Lower lobe of right lung (tissue), 2 donors: ENCODE data around the gene GHR. TPM values are rescaled to one million over a fixed set of nuclear protein-coding genes. Genes with fewer than 3 reads are reported as not detected.

Experiments used
- ATAC-seq, 2 donors: fragments of 200-7000 bp; cut with Tn5 transposase; one replicate each; pipeline ENCODE4 v1.9.1; 2020 to 2022; ENCODE audit warnings: mild to moderate bottlenecking in 2 of 2, moderate library complexity in 2 of 2
- DNase-seq: peaks from one replicate; pipeline ENCODE4 v3.0.0-alpha.2; 2020
- H3K27ac ChIP-seq: fragments of 200-600 bp; one replicate; pipeline ENCODE4 v1.8.0; 2022
- H3K27me3 ChIP-seq: fragments of 200-600 bp; one replicate; pipeline ENCODE4 v1.8.0; 2022; ENCODE audit warnings: low read depth
- H3K36me3 ChIP-seq: fragments of 200-600 bp; one replicate; pipeline ENCODE4 v1.8.0; 2022; ENCODE audit warnings: mild to moderate bottlenecking
- H3K4me1 ChIP-seq: fragments of 200-600 bp; one replicate; pipeline ENCODE4 v1.8.0; 2022
- H3K4me3 ChIP-seq: fragments of 200-600 bp; one replicate; pipeline ENCODE4 v1.8.0; 2022; ENCODE audit warnings: mild to moderate bottlenecking
- H3K9me3 ChIP-seq: fragments of 200-600 bp; one replicate; pipeline ENCODE4 v1.8.0; 2022
- intact Hi-C: fragments of 100-400 bp; cut with DNase I; formaldehyde crosslinking; loops from one replicate; pipeline ENCODE4 v1.11.0; 2022
- total RNA-seq: library from RNA; stranded (reverse); fragmentation: NEBNext Ultra II Directional; extraction: Animal tissue kit (Norgen Biotek cat#: 25700); gene quantifications from one replicate; pipeline ENCODE4 v1.2.1, GENCODE V29; 2021
- TF ChIP-seq, protein P1 (sequence below): fragments of 200-600 bp; IDR thresholded peaks from one replicate; pipeline ENCODE4 v1.8.0; 2022; ENCODE audit warnings: antibody characterized with exemption, mild to moderate bottlenecking
- donor health status: DM: no; HTN: yes; CAD: no; lungs with severe emphysema.

GHR gene
- total RNA-seq, 1 donor from 2014 or later: 5.2 TPM

DNA sequence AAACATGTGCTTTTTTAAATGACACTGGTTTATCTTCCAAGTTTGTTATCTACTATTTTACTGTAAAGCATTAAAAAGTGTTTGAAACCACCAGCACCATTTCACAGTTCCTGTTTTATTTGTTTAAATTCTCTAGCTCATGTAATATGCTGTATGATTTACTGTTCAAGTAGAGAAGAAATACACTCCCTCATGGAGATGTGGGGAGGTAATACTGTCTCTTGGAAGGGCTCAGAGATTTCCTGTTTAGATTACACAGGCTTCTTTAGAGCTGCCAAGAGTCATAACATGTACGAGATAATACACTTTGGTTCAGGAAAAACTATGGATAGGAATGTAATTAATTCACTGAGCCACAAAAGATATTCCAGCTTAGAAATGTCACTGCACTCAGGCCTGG is 198.4 kb downstream of the GHR start:
- Histone ChIP-seq H3K27ac (no peak overlapping the region), H3K4me3 (no peak overlapping the region)
- TF ChIP-seq, protein P1, sequence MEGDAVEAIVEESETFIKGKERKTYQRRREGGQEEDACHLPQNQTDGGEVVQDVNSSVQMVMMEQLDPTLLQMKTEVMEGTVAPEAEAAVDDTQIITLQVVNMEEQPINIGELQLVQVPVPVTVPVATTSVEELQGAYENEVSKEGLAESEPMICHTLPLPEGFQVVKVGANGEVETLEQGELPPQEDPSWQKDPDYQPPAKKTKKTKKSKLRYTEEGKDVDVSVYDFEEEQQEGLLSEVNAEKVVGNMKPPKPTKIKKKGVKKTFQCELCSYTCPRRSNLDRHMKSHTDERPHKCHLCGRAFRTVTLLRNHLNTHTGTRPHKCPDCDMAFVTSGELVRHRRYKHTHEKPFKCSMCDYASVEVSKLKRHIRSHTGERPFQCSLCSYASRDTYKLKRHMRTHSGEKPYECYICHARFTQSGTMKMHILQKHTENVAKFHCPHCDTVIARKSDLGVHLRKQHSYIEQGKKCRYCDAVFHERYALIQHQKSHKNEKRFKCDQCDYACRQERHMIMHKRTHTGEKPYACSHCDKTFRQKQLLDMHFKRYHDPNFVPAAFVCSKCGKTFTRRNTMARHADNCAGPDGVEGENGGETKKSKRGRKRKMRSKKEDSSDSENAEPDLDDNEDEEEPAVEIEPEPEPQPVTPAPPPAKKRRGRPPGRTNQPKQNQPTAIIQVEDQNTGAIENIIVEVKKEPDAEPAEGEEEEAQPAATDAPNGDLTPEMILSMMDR: no peak

DNA sequence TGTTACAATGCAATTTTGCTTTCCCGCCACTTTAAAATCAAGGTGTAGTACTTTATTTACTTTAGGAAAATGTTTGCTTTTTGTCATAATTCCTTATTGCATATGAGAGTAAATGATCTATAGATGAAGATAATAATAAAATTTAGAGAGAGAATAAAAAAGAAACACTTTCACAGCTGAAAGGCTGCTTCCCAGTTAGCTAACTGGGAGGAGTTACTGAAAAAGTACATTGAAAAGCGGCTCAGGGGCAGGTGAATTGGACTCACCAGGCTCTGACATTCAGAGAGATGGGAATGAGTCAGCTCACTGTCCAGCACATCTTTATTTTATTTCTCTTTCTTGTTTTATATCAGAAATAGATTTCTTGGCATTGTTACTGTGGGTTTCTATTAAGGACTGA is 201.7 kb downstream of the GHR start:
- H3K27me3 ChIP-seq: no peaks in the 10 kb centered on the region
- H3K27ac ChIP-seq: no peak overlapping the region
- H3K36me3 ChIP-seq: no peaks in the 10 kb centered on the region
- H3K4me3 ChIP-seq: no peak overlapping the region
- H3K4me1 ChIP-seq: peaks cover 19% of the 10 kb centered on the region
- no peak for ATAC-seq
- TF ChIP-seq, protein P1: no peak
- no peak for DNase-seq
- no peaks in the 10 kb centered on the region for H3K9me3 ChIP-seq
- intact Hi-C loops: no loop called here

More for the DNA sequence above, 198.4 kb downstream of the GHR start:
- Histone ChIP-seq H3K4me1 (peaks cover 19% of the 10 kb centered on the region), H3K9me3 (no peaks in the 10 kb centered on the region), H3K27me3 (no peaks in the 10 kb centered on the region), H3K36me3 (no peaks in the 10 kb centered on the region)
- ATAC-seq (no peak), DNase-seq (no peak)
- intact Hi-C loops: no loop called here

DNA sequence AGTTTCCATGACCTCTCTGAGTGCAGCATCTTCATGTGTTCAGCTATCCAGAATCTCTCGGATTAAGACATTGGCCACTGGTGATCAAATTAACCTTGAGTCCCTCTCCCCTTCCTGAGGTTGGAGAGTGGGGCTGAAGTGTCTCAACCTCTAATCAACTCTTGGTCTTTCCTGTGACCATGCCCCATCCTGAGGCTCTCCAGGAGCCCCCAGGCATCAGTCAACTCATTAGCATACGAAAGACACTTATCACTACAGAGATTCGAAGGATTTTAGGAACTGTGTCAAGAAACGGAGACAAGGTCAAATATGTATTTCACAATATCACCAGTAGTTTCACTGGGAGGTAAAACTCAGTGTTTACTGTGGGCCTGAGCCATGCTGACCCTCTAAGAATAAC is 203.2 kb downstream of the GHR start:
- Histone ChIP-seq H3K4me1 (peaks cover 10% of the 10 kb centered on the region), H3K27ac (no peak overlapping the region), H3K27me3 (no peaks in the 10 kb centered on the region), H3K9me3 (no peaks in the 10 kb centered on the region), H3K36me3 (no peaks in the 10 kb centered on the region), H3K4me3 (no peak overlapping the region)
- no peak for DNase-seq
- no peak for ATAC-seq
- intact Hi-C loops: no loop called here
- TF ChIP-seq, protein P1: no peak

DNA sequence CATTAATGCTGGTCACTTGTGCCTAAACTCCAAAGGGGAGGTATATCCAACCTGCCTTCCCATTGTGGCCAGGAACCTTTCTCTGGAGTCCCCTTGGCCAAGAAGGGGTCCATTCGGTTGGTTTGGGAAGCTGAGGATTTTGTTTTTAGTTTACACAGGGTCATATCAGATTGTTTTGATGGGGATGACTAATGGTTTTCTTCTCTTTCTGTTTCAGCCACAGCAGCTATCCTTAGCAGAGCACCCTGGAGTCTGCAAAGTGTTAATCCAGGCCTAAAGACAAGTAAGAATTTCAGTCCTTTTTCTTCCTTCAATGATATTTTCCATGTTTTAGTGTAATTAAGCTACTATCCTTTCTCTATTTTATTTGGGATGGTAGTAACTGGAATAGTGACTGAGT is 205.6 kb downstream of the GHR start:
- intact Hi-C loops: no loop called here
- Histone ChIP-seq H3K4me1 (no peaks in the 10 kb centered on the region), H3K36me3 (no peaks in the 10 kb centered on the region), H3K9me3 (no peaks in the 10 kb centered on the region), H3K27ac (no peak overlapping the region), H3K27me3 (no peaks in the 10 kb centered on the region), H3K4me3 (no peak overlapping the region)
- DNase-seq: no peak
- TF ChIP-seq, protein P1: no peak
- ATAC-seq: no peak

DNA sequence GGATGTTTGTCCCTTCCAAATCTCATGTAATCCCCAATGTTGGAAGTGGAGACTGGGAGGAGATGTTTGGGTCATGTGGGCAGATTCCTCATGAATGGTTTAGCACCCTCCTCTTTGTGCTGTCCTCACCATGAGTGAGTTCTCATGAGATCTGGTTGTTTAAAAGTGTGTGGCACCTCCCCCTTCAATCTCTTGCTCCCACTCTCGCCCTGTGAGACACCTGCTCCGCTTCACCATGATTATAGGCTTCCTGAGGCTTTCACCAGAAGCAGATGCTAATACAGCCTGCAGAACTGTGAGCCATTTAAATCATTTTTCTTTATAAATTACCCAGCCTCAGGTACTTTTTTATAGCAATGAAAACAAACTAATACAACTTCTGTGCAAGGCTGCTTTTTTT is 206.0 kb downstream of the GHR start:
- H3K36me3 ChIP-seq: no peaks in the 10 kb centered on the region
- DNase-seq: no peak
- no peak overlapping the region for H3K4me3 ChIP-seq
- H3K9me3 ChIP-seq: no peaks in the 10 kb centered on the region
- ATAC-seq: no peak
- intact Hi-C loops: no loop called here
- H3K27me3 ChIP-seq: no peaks in the 10 kb centered on the region
- no peaks in the 10 kb centered on the region for H3K4me1 ChIP-seq
- H3K27ac ChIP-seq: no peak overlapping the region
- TF ChIP-seq, protein P1: no peak

DNA sequence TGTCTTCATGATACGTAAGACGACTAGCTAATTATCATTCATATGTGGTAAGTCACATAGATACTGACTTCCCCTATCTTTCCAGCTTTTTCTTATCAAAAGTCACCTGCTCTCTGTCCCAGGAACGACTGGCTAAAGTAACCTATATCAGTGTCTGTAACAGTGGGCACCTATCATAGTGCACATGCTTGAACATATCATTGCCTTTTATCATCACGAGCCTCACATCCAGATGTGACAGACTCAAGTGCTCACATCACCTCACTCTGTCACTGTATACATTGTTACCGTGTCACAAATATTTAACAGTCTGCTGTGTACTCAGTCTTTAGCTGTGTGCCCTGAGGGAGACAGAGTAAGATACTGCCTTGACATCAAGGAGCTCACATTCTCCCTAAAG is 208.0 kb downstream of the GHR start:
- H3K9me3 ChIP-seq: no peaks in the 10 kb centered on the region
- intact Hi-C loops: no loop called here
- H3K4me1 ChIP-seq: no peaks in the 10 kb centered on the region
- TF ChIP-seq, protein P1: no peak
- H3K36me3 ChIP-seq: no peaks in the 10 kb centered on the region
- H3K27ac ChIP-seq: no peak overlapping the region
- H3K27me3 ChIP-seq: no peaks in the 10 kb centered on the region
- ATAC-seq (no peak), DNase-seq (no peak)
- H3K4me3 ChIP-seq: no peak overlapping the region
